ELF-1 (cell line): ENCODE measurements around the gene CTU2.

Experiments
- DNase-seq: peaks from one replicate; pipeline ENCODE4 v3.0.0-alpha.2; 2016; ENCODE audit warnings: low read depth, low spot score

Gene CTU2

DNA sequence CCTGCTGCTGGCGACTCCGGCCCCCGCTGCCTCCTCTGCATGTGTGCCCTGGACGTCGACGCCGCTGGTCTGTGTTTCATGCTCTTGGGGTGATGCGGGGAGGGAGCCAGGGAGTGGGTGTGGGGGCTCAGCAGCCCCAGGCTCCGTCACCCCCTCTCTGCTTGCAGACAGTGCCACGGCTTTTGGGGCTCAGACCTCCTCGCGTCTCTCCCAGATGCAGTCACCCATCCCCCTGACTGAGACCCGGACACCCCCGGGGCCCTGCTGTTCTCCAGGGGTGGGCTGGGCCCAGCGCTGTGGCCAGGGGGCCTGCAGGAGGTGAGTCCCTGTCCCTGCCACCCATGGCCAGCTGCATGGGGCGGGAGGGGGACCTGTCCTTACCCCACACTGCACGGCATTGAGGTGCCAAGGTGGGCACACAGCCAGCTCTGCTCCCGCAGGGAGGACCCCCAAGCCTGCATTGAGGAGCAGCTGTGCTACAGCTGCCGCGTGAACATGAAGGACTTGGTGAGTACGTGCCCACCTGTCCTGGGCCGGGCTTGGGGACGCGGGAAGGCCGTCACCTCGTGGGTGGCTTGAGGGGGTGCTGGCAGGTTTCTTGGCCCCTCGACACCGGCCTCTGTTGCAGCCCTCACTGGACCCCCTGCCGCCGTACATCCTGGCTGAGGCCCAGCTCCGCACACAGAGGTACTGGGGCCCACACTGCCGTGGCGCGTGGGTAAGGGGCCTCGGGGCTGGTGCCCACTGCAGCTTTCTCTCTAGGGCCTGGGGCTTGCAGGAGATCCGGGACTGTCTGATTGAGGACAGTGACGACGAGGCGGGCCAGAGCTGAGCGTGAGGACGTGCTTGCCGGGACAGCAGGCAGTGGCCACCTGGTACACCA lies 8.4 kb downstream of the CTU2 start:
- DNase-seq = no peak

GRCh38 chr16:88715312-88716190 lies 9.2 kb downstream of the CTU2 start:
- DNase-seq = no peak

DNA sequence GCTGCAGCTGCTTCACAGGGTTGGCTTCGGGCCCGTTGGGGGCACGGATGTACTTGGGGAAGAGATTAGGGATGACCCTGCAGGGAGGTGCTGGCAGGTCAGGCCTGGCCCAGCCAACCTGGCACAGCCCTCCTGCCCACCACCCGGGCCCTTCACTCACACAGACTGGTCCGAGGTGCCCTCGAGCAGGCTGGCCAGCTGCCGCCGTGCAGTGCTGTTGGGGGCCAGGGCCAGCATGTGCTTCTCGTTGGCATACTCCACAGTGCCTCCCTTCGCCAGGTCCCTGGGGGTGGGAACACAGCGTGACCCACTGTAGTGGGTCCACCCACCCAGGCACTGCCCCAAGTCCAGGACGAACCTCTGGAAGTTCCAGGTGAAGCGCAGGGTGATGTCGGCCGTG lies 9.9 kb downstream of the CTU2 start:
- DNase-seq = no peak

- DNase-seq = no peak
These were observed 10.3 kb downstream of the CTU2 start for GRCh38 chr16:88716601-88717001.

DNA sequence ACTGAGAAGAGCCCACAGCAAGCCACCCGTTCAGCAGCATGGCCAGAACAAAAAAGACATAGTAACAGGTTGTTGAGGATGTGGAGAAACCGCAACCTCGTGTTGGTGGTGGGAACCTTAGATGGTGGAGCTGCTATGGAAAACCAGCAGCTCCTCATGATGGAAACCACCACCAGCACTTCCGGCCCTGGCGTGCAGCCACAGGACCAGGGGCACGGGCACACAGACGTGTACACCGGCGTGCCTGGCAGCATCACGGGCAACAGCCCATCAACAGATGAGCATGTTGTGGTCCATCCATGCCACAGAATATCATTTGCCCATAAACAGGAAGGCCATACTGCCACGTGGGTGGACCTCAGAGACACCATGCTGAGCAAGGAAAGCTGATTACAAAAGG lies 11.9 kb downstream of the CTU2 start:
- no peak for DNase-seq

- no peak for DNase-seq
These were observed 13.1 kb downstream of the CTU2 start for GRCh38 chr16:88719267-88719932.

GRCh38 chr16:88719933-88720296 lies 13.6 kb downstream of the CTU2 start:
- no peak for DNase-seq

- no peak for DNase-seq
These were observed 14.2 kb downstream of the CTU2 start for GRCh38 chr16:88720396-88720970.

- DNase-seq = no peak
These were observed 14.9 kb downstream of the CTU2 start for GRCh38 chr16:88721236-88721635.

GRCh38 chr16:88721815-88722755 lies 15.8 kb downstream of the CTU2 start:
- no peak for DNase-seq

DNA sequence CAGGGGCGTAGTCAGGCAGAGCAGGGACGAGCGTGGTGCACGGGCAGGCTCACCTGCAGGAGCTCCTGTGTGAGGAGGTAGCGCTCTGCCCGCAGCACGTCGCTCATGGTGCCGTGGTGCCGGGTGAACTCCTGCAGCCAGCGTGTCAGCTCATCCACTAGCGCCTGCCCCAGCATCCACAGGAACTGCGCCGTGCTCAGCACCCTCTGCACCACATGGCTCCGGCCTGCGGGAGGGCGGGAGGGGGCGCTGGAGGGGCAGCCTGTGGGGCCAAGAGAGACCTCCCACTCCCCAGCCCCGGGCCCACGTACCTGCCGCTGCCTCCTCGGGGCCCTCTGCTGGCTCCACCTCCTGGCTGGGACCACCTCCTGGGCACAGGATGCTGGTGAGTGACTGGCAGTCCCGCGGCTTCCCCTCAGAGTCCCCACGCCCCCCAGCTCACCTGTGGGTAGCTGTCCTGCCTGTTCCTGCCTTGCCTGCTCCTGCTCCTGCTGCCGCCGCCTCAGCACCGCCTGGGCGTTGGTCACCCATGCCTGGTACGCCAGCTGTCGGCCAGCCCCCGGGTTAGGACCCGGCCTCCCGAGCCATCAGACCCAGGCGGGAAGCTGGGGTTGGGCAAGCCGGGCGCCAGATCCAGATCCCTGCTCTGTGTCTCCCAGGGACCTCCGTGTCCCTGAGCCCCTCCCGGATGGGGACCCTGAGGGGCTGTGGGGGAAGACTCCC lies 16.6 kb downstream of the CTU2 start:
- DNase-seq = no peak

GRCh38 chr16:88723507-88723887 lies 17.2 kb downstream of the CTU2 start:
- DNase-seq = no peak

DNA sequence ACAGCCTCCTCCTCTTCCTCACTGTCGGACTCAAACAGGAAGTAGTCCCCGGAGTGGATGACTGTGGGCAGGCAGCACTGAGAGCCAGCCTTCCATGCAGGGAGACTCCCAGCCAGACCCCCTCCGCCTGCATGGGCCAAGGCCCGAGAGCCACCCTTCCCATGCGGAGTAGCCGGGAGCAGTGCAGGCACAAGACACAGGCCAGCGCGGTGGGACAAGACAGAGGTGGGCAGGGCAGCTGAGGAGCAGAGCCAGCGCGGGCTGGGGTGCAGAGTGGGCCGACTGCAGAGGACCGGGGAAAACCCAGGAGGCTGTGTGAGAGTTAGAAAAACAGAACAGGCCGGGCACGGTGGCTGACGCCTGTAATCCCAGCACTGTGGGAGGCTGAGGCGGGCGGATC lies 17.6 kb downstream of the CTU2 start:
- no peak for DNase-seq

- DNase-seq = no peak
These were observed 18.7 kb downstream of the CTU2 start for GRCh38 chr16:88724855-88725555.

- no peak for DNase-seq
These were observed 19.5 kb downstream of the CTU2 start for GRCh38 chr16:88725609-88726407.

GRCh38 chr16:88726408-88726749 lies 20.1 kb downstream of the CTU2 start:
- no peak for DNase-seq

GRCh38 chr16:88726981-88727380 lies 20.7 kb downstream of the CTU2 start:
- no peak for DNase-seq

DNA sequence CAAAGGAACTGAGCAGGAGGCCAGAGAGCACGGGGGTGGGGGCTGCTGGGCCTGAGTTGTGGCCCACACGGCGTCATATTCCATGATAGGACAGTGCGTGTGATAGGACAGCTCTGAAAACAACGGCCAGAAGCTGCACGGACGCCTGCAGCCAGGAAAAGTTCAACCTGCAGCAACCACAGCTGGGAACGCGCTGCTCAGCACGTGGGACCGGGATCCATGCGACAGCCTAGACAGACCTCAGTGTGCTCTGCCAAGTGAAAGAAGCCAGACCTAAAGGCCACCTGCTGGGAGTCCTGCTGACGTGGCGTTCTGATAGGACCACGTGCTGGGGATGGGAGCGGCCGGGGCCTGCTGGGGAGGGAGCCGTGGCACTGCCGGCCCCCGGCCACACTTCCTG lies 21.6 kb downstream of the CTU2 start:
- DNase-seq = peak; percentile 88
